Measurements from ENCODE around the gene BTBD9. TPM values are rescaled to one million over a fixed set of nuclear protein-coding genes. Genes with fewer than 3 reads are reported as not detected.
"Not testable (repeated sequence)": the region's sequence is repeated elsewhere in the genome, so short reads cannot be mapped to it uniquely, and the experiment has no call there.

The BTBD9 gene
- total and polyA plus RNA-seq, 5 donors = 9.8 to 24.6 (median 23.7) TPM

GRCh38 chr6:38619342-38619741 lies 20.4 kb downstream of the BTBD9 start:
- H3K9me3 ChIP-seq (ENCODE audit: control insufficient read depth, low read length); H3K27me3 ChIP-seq (ENCODE audit: control insufficient read depth, insufficient read depth); H3K4me3 ChIP-seq (ENCODE audit: low read length); H3K4me1 ChIP-seq (ENCODE audit: control insufficient read depth, insufficient read depth, low read length); DNase-seq; intact Hi-C loops (cut with DNase I); ATAC-seq; H3K27ac ChIP-seq (ENCODE audit: low read length): not testable (repeated sequence)
- 38% methylated on average over 1 of the region's 1 CpG for WGBS

GRCh38 chr6:38618301-38618700 lies 21.4 kb downstream of the BTBD9 start:
- H3K4me1 ChIP-seq (ENCODE audit: control insufficient read depth, insufficient read depth, low read length); ATAC-seq; H3K27ac ChIP-seq (ENCODE audit: low read length); H3K9me3 ChIP-seq (ENCODE audit: control insufficient read depth, low read length); H3K4me3 ChIP-seq (ENCODE audit: low read length); DNase-seq; H3K27me3 ChIP-seq (ENCODE audit: control insufficient read depth, insufficient read depth); intact Hi-C loops (cut with DNase I): not testable (repeated sequence)
- 96% methylated on average over 1 of the region's 1 CpG for WGBS

GRCh38 chr6:38617856-38618255 lies 21.9 kb downstream of the BTBD9 start:
- no peak overlapping the region for H3K27ac ChIP-seq (ENCODE audit: low read length)
- DNase-seq (no peak), ATAC-seq (no peak)
- no peaks in the 10 kb centered on the region for H3K9me3 ChIP-seq (ENCODE audit: control insufficient read depth, low read length)
- WGBS = 98% methylated on average over 8 of the region's 8 CpGs
- no peak overlapping the region for H3K4me3 ChIP-seq (ENCODE audit: low read length)
- intact Hi-C loops (cut with DNase I) = no loop called here
- no peaks in the 10 kb centered on the region for H3K4me1 ChIP-seq (ENCODE audit: control insufficient read depth, insufficient read depth, low read length)
- H3K27me3 ChIP-seq (ENCODE audit: control insufficient read depth, insufficient read depth) = no peaks in the 10 kb centered on the region

- Histone ChIP-seq H3K4me1 (ENCODE audit: control insufficient read depth, insufficient read depth, low read length) (peaks cover 2% of the 10 kb centered on the region), H3K4me3 (ENCODE audit: low read length) (no peak overlapping the region), H3K9me3 (ENCODE audit: control insufficient read depth, low read length) (no peaks in the 10 kb centered on the region), H3K27ac (ENCODE audit: low read length) (no peak overlapping the region), H3K27me3 (ENCODE audit: control insufficient read depth, insufficient read depth) (no peaks in the 10 kb centered on the region)
- ATAC-seq (no peak), DNase-seq (no peak)
- WGBS = 85% methylated on average over 1 of the region's 1 CpG
- intact Hi-C loops (cut with DNase I) = no loop called here
These were observed 27.4 kb downstream of the BTBD9 start for GRCh38 chr6:38612143-38612965.

- no peak for DNase-seq
- WGBS = 48% methylated on average over 6 of the region's 6 CpGs
- no peaks in the 10 kb centered on the region for H3K27me3 ChIP-seq (ENCODE audit: control insufficient read depth, insufficient read depth)
- peak in 1 of 2 donors; percentile 20 for ATAC-seq
- intact Hi-C loops (cut with DNase I) = no loop called here
- no peak overlapping the region for H3K27ac ChIP-seq (ENCODE audit: low read length)
- no peak overlapping the region for H3K4me3 ChIP-seq (ENCODE audit: low read length)
- no peaks in the 10 kb centered on the region for H3K9me3 ChIP-seq (ENCODE audit: control insufficient read depth, low read length)
- peaks cover 2% of the 10 kb centered on the region for H3K4me1 ChIP-seq (ENCODE audit: control insufficient read depth, insufficient read depth, low read length)
These were observed 29.6 kb downstream of the BTBD9 start for GRCh38 chr6:38610050-38610625.

GRCh38 chr6:38604700-38605099 lies 35.0 kb downstream of the BTBD9 start:
- DNase-seq = no peak
- no peaks in the 10 kb centered on the region for H3K9me3 ChIP-seq (ENCODE audit: control insufficient read depth, low read length)
- intact Hi-C loops (cut with DNase I) = no loop called here
- H3K27me3 ChIP-seq (ENCODE audit: control insufficient read depth, insufficient read depth) = no peaks in the 10 kb centered on the region
- H3K4me1 ChIP-seq (ENCODE audit: control insufficient read depth, insufficient read depth, low read length) = peaks cover 1% of the 10 kb centered on the region
- no peak overlapping the region for H3K27ac ChIP-seq (ENCODE audit: low read length)
- H3K4me3 ChIP-seq (ENCODE audit: low read length) = no peak overlapping the region
- no peak for ATAC-seq
- 65% methylated on average over 2 of the region's 2 CpGs for WGBS

- ATAC-seq = no peak
These were observed 35.8 kb downstream of the BTBD9 start for GRCh38 chr6:38603966-38604365.

GRCh38 chr6:38603496-38603895 lies 36.2 kb downstream of the BTBD9 start:
- ATAC-seq = no peak
- no peak overlapping the region for H3K4me3 ChIP-seq (ENCODE audit: low read length)
- H3K4me1 ChIP-seq (ENCODE audit: control insufficient read depth, insufficient read depth, low read length) = peaks cover 1% of the 10 kb centered on the region
- intact Hi-C loops (cut with DNase I) = no loop called here
- no peaks in the 10 kb centered on the region for H3K27me3 ChIP-seq (ENCODE audit: control insufficient read depth, insufficient read depth)
- no peak overlapping the region for H3K27ac ChIP-seq (ENCODE audit: low read length)
- WGBS = 65% methylated on average over 2 of the region's 2 CpGs
- DNase-seq = no peak
- no peaks in the 10 kb centered on the region for H3K9me3 ChIP-seq (ENCODE audit: control insufficient read depth, low read length)

More at GRCh38 chr6:38603966-38604365, 35.8 kb downstream of the BTBD9 start:
- peaks cover 1% of the 10 kb centered on the region for H3K4me1 ChIP-seq (ENCODE audit: control insufficient read depth, insufficient read depth, low read length)
- H3K27ac ChIP-seq (ENCODE audit: low read length) = no peak overlapping the region
- 52% methylated on average over 3 of the region's 3 CpGs for WGBS
- intact Hi-C loops (cut with DNase I) = no loop called here
- H3K9me3 ChIP-seq (ENCODE audit: control insufficient read depth, low read length) = no peaks in the 10 kb centered on the region
- no peak for DNase-seq
- no peaks in the 10 kb centered on the region for H3K27me3 ChIP-seq (ENCODE audit: control insufficient read depth, insufficient read depth)
- no peak overlapping the region for H3K4me3 ChIP-seq (ENCODE audit: low read length)

- Histone ChIP-seq H3K27me3 (ENCODE audit: control insufficient read depth, insufficient read depth) (no peaks in the 10 kb centered on the region), H3K27ac (ENCODE audit: low read length) (no peak overlapping the region), H3K9me3 (ENCODE audit: control insufficient read depth, low read length) (no peaks in the 10 kb centered on the region), H3K4me1 (ENCODE audit: control insufficient read depth, insufficient read depth, low read length) (peaks cover under 1% of the 10 kb centered on the region), H3K4me3 (ENCODE audit: low read length) (no peak overlapping the region)
- DNase-seq = peak in 1 of 3 donors; percentile 19
- 73% methylated on average over 4 of the region's 4 CpGs for WGBS
- intact Hi-C loops (cut with DNase I) = no loop called here
- ATAC-seq = peak; percentile 63 to 84
These were observed 39.7 kb downstream of the BTBD9 start for GRCh38 chr6:38599966-38600550.

GRCh38 chr6:38599261-38599660 lies 40.5 kb downstream of the BTBD9 start:
- 93% methylated on average over 5 of the region's 5 CpGs for WGBS
- intact Hi-C loops (cut with DNase I) = no loop called here
- H3K4me3 ChIP-seq (ENCODE audit: low read length) = no peak overlapping the region
- H3K9me3 ChIP-seq (ENCODE audit: control insufficient read depth, low read length) = no peaks in the 10 kb centered on the region
- ATAC-seq (no peak), DNase-seq (no peak)
- H3K27ac ChIP-seq (ENCODE audit: low read length) = no peak overlapping the region
- no peaks in the 10 kb centered on the region for H3K4me1 ChIP-seq (ENCODE audit: control insufficient read depth, insufficient read depth, low read length)
- no peaks in the 10 kb centered on the region for H3K27me3 ChIP-seq (ENCODE audit: control insufficient read depth, insufficient read depth)

GRCh38 chr6:38593998-38594665 lies 45.6 kb downstream of the BTBD9 start:
- intact Hi-C loops (cut with DNase I) = no loop called here
- no peaks in the 10 kb centered on the region for H3K9me3 ChIP-seq (ENCODE audit: control insufficient read depth, low read length)
- no peak overlapping the region for H3K27ac ChIP-seq (ENCODE audit: low read length)
- H3K4me3 ChIP-seq (ENCODE audit: low read length) = no peak overlapping the region
- DNase-seq (no peak), ATAC-seq (no peak)
- no peaks in the 10 kb centered on the region for H3K4me1 ChIP-seq (ENCODE audit: control insufficient read depth, insufficient read depth, low read length)
- 91% methylated on average over 3 of the region's 3 CpGs for WGBS
- H3K27me3 ChIP-seq (ENCODE audit: control insufficient read depth, insufficient read depth) = no peaks in the 10 kb centered on the region
